Measurements from ENCODE around the gene MOB1B. TPM values are rescaled to one million over a fixed set of nuclear protein-coding genes. Genes with fewer than 3 reads are reported as not detected.
A peak's percentile ranks its signal among the peaks of the same experiment; 100 is the strongest.
"Not testable (repeated sequence)": the region's sequence is repeated elsewhere in the genome, so short reads cannot be mapped to it uniquely, and the experiment has no call there.

MOB1B gene
- polyA plus RNA-seq, 1 donor from 2014 or later, result 32.9 TPM

GRCh38 chr4:70997546-70997945 is 95.4 kb downstream of the MOB1B start:
- no peak overlapping the region for H3K9ac ChIP-seq (ENCODE audit: low read length)
- TF ChIP-seq SMC3 (conservative IDR thresholded peaks at IDR 0.05; ENCODE audit: poor library complexity) (no peak), EP300 (conservative IDR thresholded peaks at IDR 0.05; ENCODE audit: poor library complexity, severe bottlenecking) (no peak), CTCF (IDR thresholded peaks at IDR 0.05; ENCODE audit: poor library complexity, severe bottlenecking) (no peak), REST (IDR thresholded peaks at IDR 0.05; ENCODE audit: borderline replicate concordance) (no peak), TAF1 (IDR thresholded peaks at IDR 0.05; ENCODE audit: low read depth) (no peak), RAD21 (conservative IDR thresholded peaks at IDR 0.05) (no peak), EZH2 (IDR thresholded peaks at IDR 0.05; ENCODE audit: borderline replicate concordance, insufficient read depth, low read length, poor library complexity, severe bottlenecking) (no peak), MXI1 (conservative IDR thresholded peaks at IDR 0.05; ENCODE audit: poor library complexity, severe bottlenecking) (no peak), POLR2AphosphoS5 (IDR thresholded peaks at IDR 0.05) (no peak)
- no peaks in the 10 kb centered on the region for H3F3A ChIP-seq (ENCODE audit: insufficient read depth, low read length, poor library complexity, severe bottlenecking)
- peaks cover 45% of the 10 kb centered on the region for H3K79me2 ChIP-seq (replicated peaks; ENCODE audit: insufficient read depth, low read length)
- peak overlapping the region; percentile 94 for H3K4me3 ChIP-seq (ENCODE audit: low read length)
- H3K4me2 ChIP-seq (ENCODE audit: low read length), result no peak overlapping the region
- peaks cover 4% of the 10 kb centered on the region for H3K9me3 ChIP-seq (ENCODE audit: low read length)
- H3K9me2 ChIP-seq (ENCODE audit: insufficient read depth, low read length), result no peaks in the 10 kb centered on the region
- no peak overlapping the region for H3K27ac ChIP-seq (ENCODE audit: low read length)
- no peaks in the 10 kb centered on the region for H4K20me1 ChIP-seq (ENCODE audit: insufficient read depth)
- no peaks in the 10 kb centered on the region for H3K27me3 ChIP-seq (ENCODE audit: insufficient read depth, low read depth, low read length)
- H2AFZ ChIP-seq (ENCODE audit: low read depth, low read length), result no peak overlapping the region
- peaks cover 12% of the 10 kb centered on the region for H3K36me3 ChIP-seq (ENCODE audit: insufficient read depth, low read length)

- H3K27me3 ChIP-seq (ENCODE audit: insufficient read depth, low read depth, low read length); H4K20me1 ChIP-seq (ENCODE audit: insufficient read depth); H2AFZ ChIP-seq (ENCODE audit: low read depth, low read length); H3K4me3 ChIP-seq (ENCODE audit: low read length); H3K9me3 ChIP-seq (ENCODE audit: low read length); H3K4me2 ChIP-seq (ENCODE audit: low read length); H3F3A ChIP-seq (ENCODE audit: insufficient read depth, low read length, poor library complexity, severe bottlenecking); H3K27ac ChIP-seq (ENCODE audit: low read length); H3K9ac ChIP-seq (ENCODE audit: low read length); H3K9me2 ChIP-seq (ENCODE audit: insufficient read depth, low read length): not testable (repeated sequence)
- Histone ChIP-seq H3K36me3 (ENCODE audit: insufficient read depth, low read length) (peaks cover 12% of the 10 kb centered on the region), H3K79me2 (replicated peaks; ENCODE audit: insufficient read depth, low read length) (peaks cover 40% of the 10 kb centered on the region)
Measured at GRCh38 chr4:70999639-71000038, 97.5 kb downstream of the MOB1B start.

- not testable (repeated sequence) for H2AFZ ChIP-seq (ENCODE audit: low read depth, low read length); H3K9me3 ChIP-seq (ENCODE audit: low read length); H3F3A ChIP-seq (ENCODE audit: insufficient read depth, low read length, poor library complexity, severe bottlenecking); H4K20me1 ChIP-seq (ENCODE audit: insufficient read depth); H3K9ac ChIP-seq (ENCODE audit: low read length); H3K27me3 ChIP-seq (ENCODE audit: insufficient read depth, low read depth, low read length); H3K27ac ChIP-seq (ENCODE audit: low read length); H3K9me2 ChIP-seq (ENCODE audit: insufficient read depth, low read length); H3K4me3 ChIP-seq (ENCODE audit: low read length); H3K4me2 ChIP-seq (ENCODE audit: low read length)
- Histone ChIP-seq H3K36me3 (ENCODE audit: insufficient read depth, low read length) (peaks cover 12% of the 10 kb centered on the region), H3K79me2 (replicated peaks; ENCODE audit: insufficient read depth, low read length) (peaks cover 23% of the 10 kb centered on the region)
Measured at GRCh38 chr4:71001363-71001762, 99.2 kb downstream of the MOB1B start.

All from neural cell (in vitro differentiated cells).